Aorta (tissue), 5 donors: ENCODE results near the gene SMIM1. TPM values are rescaled to one million over a fixed set of nuclear protein-coding genes. Genes with fewer than 3 reads are reported as not detected.

Source experiments
- ATAC-seq: fragments of 200-7000 bp; cut with Tn5 transposase; one replicate; pipeline ENCODE4 v1.9.1; 2022; ENCODE audit warnings: moderate library complexity; ENCODE audit not compliant: low FRiP score
- DNase-seq, 2 donors: peaks; one replicate each; pipeline ENCODE4 v3.0.0-alpha.2; 2020
- H3K27ac ChIP-seq, 2 donors: one replicate each; pipeline ENCODE4 v1.5.1; 2013; ENCODE audit warnings: low read length in 2 of 2, mild to moderate bottlenecking in 2 of 2, moderate library complexity in 2 of 2, control low read depth in 1 of 2, inconsistent platforms in 1 of 2, low read depth in 1 of 2
- H3K27me3 ChIP-seq, 2 donors: one replicate each; pipeline ENCODE4 v1.6.1; 2013; ENCODE audit warnings: control low read depth in 1 of 2, low read length in 1 of 2, mild to moderate bottlenecking in 1 of 2, moderate library complexity in 1 of 2; ENCODE audit not compliant: insufficient read depth in 2 of 2, control insufficient read depth in 1 of 2
- H3K36me3 ChIP-seq, 2 donors: one replicate each; pipeline ENCODE4 v1.6.1; 2013; ENCODE audit warnings: control low read depth in 1 of 2, low read length in 1 of 2, mild to moderate bottlenecking in 1 of 2; ENCODE audit not compliant: insufficient read depth in 2 of 2, control insufficient read depth in 1 of 2
- H3K4me1 ChIP-seq, 2 donors: one replicate each; pipeline ENCODE4 v1.6.1; 2013; ENCODE audit warnings: low read length in 2 of 2, control low read depth in 1 of 2, mild to moderate bottlenecking in 1 of 2, moderate library complexity in 1 of 2; ENCODE audit not compliant: insufficient read depth in 2 of 2, control insufficient read depth in 1 of 2
- H3K4me3 ChIP-seq, 2 donors: one replicate each; pipeline ENCODE4 v1.5.1; 2013; ENCODE audit warnings: low read length in 2 of 2, control low read depth in 1 of 2, mild to moderate bottlenecking in 1 of 2
- H3K9me3 ChIP-seq: one replicate; pipeline ENCODE4 v1.6.1; 2013; ENCODE audit warnings: mild to moderate bottlenecking, low read length; ENCODE audit not compliant: control insufficient read depth
- WGBS, 2 donors: extraction: QIAGEN DNeasy Blood & Tissue Kit; methylation state at CpG; one replicate each; pipeline ENCODE4 v1.1.7; 2013; 5-methylcytosine and 5-hydroxymethylcytosine counted together
- intact Hi-C, 2 donors: fragments of 100-400 bp; cut with DNase I; formaldehyde crosslinking; loops; one replicate each; pipeline versions ENCODE4 v1.14.2 to v1.15.0; 2022
- polyA plus RNA-seq, 2 donors: library from polyadenylated mRNA; stranded (reverse); fragments of 200-250 nt; gene quantifications; one replicate each; pipeline ENCODE4 v1.2.3, GENCODE V29; 2013
- total RNA-seq, 2 donors: library from RNA; stranded (reverse); fragmentation: NEBNext Ultra II Directional; extraction: Animal tissue kit (Norgen Biotek cat#: 25700); gene quantifications; one replicate each; pipeline ENCODE4 v1.2.1, GENCODE V29; 2021
- donor health status: healthy with polysubstance abuse.
- donor health status: Bipolar disorder and iron deficiency.
- donor health status: DM: no; HTN: no; CAD: no.
- donor health status: DM: no; HTN: no; CAD: no.
- donor health status: DM: yes; HTN: yes; CAD: no.

SMIM1 gene
- total and polyA plus RNA-seq, 4 donors = 3.9 to 7.5 (median 6.0) TPM

GRCh38 chr1:3785456-3786157, 13.1 kb downstream of the SMIM1 start:
- peaks cover 0 to 6% of the 10 kb centered on the region in 2 donors for H3K36me3 ChIP-seq

GRCh38 chr1:3786468-3787348, 14.2 kb downstream of the SMIM1 start:
- Histone ChIP-seq H3K9me3 (no peaks in the 10 kb centered on the region), H3K27ac (no peak overlapping the region), H3K4me1 (no peaks in the 10 kb centered on the region), H3K36me3 (peaks cover 0 to 3% of the 10 kb centered on the region in 2 donors), H3K27me3 (no peaks in the 10 kb centered on the region), H3K4me3 (no peak overlapping the region)
- 92% methylated on average over 45 of the region's 45 CpGs for WGBS, 2 donors
- DNase-seq = no peak
- no peak for ATAC-seq
- intact Hi-C loops = no loop called here

More at GRCh38 chr1:3785456-3786157, 13.1 kb downstream of the SMIM1 start:
- Histone ChIP-seq H3K4me3 (no peak overlapping the region), H3K4me1 (no peaks in the 10 kb centered on the region), H3K9me3 (no peaks in the 10 kb centered on the region), H3K27me3 (no peaks in the 10 kb centered on the region), H3K27ac (no peak overlapping the region)
- ATAC-seq (no peak), DNase-seq (no peak)
- 76 to 79% methylated on average over 14 of the region's 14 CpGs for WGBS, 2 donors
- intact Hi-C loops = no loop called here

DNA sequence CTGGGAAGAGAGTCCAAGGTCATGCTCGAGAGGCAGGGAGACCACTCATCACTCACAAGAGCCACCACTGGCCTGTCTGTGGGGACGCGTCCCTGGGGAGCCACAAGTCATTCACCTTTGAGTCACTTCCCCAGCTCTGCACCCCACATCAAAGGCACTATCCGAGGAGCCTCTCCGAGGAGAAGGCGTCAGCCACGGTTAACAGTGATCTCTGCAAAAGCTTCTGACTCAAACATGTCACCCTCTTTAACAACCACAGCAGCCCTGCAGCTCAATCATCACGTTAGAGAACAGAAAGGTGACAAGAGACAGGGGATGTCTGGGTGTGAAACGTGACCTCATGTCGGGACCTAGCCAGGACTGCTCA, 14.8 kb downstream of the SMIM1 start:
- no peak overlapping the region for H3K27ac ChIP-seq
- no peak overlapping the region for H3K4me3 ChIP-seq
- WGBS, 2 donors = 83% methylated on average over 10 of the region's 10 CpGs
- H3K4me1 ChIP-seq = no peaks in the 10 kb centered on the region
- H3K36me3 ChIP-seq = peaks cover 0 to 2% of the 10 kb centered on the region in 2 donors
- DNase-seq (no peak), ATAC-seq (no peak)
- H3K27me3 ChIP-seq = no peaks in the 10 kb centered on the region
- intact Hi-C loops = no loop called here
- no peaks in the 10 kb centered on the region for H3K9me3 ChIP-seq

- H3K4me1 ChIP-seq = no peaks in the 10 kb centered on the region
- DNase-seq (peak in 1 of 2 donors; percentile 43), ATAC-seq (no peak)
- H3K4me3 ChIP-seq = no peak overlapping the region
- H3K27ac ChIP-seq = no peak overlapping the region
- H3K9me3 ChIP-seq = no peaks in the 10 kb centered on the region
- intact Hi-C loops = no loop called here
- no peaks in the 10 kb centered on the region for H3K36me3 ChIP-seq
- no peaks in the 10 kb centered on the region for H3K27me3 ChIP-seq
- 89% methylated on average over 26 of the region's 26 CpGs for WGBS, 2 donors
These were observed 15.4 kb downstream of the SMIM1 start for GRCh38 chr1:3787745-3788605.

GRCh38 chr1:3788756-3789420, 16.3 kb downstream of the SMIM1 start:
- ATAC-seq (no peak), DNase-seq (peak in 1 of 2 donors; percentile 64)
- Histone ChIP-seq H3K36me3 (no peaks in the 10 kb centered on the region), H3K27ac (no peak overlapping the region), H3K9me3 (no peaks in the 10 kb centered on the region), H3K27me3 (no peaks in the 10 kb centered on the region), H3K4me3 (no peak overlapping the region), H3K4me1 (no peaks in the 10 kb centered on the region)
- WGBS, 2 donors = 79 to 83% methylated on average over 14 to 16 of the region's 16 CpGs
- intact Hi-C loops = no loop called here

- Histone ChIP-seq H3K36me3 (no peaks in the 10 kb centered on the region), H3K27me3 (no peaks in the 10 kb centered on the region), H3K4me3 (no peak overlapping the region), H3K9me3 (no peaks in the 10 kb centered on the region), H3K27ac (no peak overlapping the region), H3K4me1 (peaks cover 0 to 2% of the 10 kb centered on the region in 2 donors)
- ATAC-seq (no peak), DNase-seq (peak; percentile 24 to 55)
- 84 to 86% methylated on average over 34 of the region's 34 CpGs for WGBS, 2 donors
- intact Hi-C loops = loop anchor here (10.0 kb wide), 1 partner anchor 335 kb away; the partner anchor contains the start of gene ARHGEF16 (in 2 of the 2)
These were observed 17.1 kb downstream of the SMIM1 start for GRCh38 chr1:3789421-3790300.

GRCh38 chr1:3790500-3790923, 18.0 kb downstream of the SMIM1 start:
- DNase-seq (no peak), ATAC-seq (no peak)
- H3K27me3 ChIP-seq = no peaks in the 10 kb centered on the region
- intact Hi-C loops = loop anchor here (10.0 kb wide), 1 partner anchor 336 kb away; the partner anchor contains the start of gene ARHGEF16 (in 2 of the 2)
- WGBS, 2 donors = 62 to 67% methylated on average over 12 of the region's 12 CpGs
- peaks cover 0 to 6% of the 10 kb centered on the region in 2 donors for H3K4me1 ChIP-seq
- no peaks in the 10 kb centered on the region for H3K9me3 ChIP-seq
- no peak overlapping the region for H3K27ac ChIP-seq
- no peak overlapping the region for H3K4me3 ChIP-seq
- no peaks in the 10 kb centered on the region for H3K36me3 ChIP-seq
